PFSK-1 (cell line): Measurements from ENCODE around the gene RAPGEF5.

Experiments used
- FOXP2 ChIP-seq: optimal IDR thresholded peaks from 2 replicates; pipeline ENCODE3; 2011; ENCODE audit warnings: borderline replicate concordance, control low read depth, inconsistent platforms; ENCODE audit not compliant: insufficient read depth; ENCODE audit errors: extremely low read length, extremely low read depth
- POLR2AphosphoS5 ChIP-seq: IDR thresholded peaks from 2 replicates; pipeline ENCODE4 v1.6.1; 2012; ENCODE audit warnings: low read depth, mild to moderate bottlenecking, control low read depth, low read length, moderate library complexity
- SIN3A ChIP-seq: IDR thresholded peaks from 2 replicates; pipeline ENCODE4 v1.6.1; 2012; ENCODE audit warnings: mild to moderate bottlenecking, low read length, moderate library complexity, borderline replicate concordance; ENCODE audit not compliant: insufficient read depth
- TAF1 ChIP-seq: IDR thresholded peaks from 2 replicates; pipeline ENCODE4 v1.6.1; 2012; ENCODE audit warnings: low read length, control low read depth, borderline replicate concordance; ENCODE audit not compliant: insufficient read depth
- TF ChIP-seq, protein P1 (sequence below), 2 experiments: IDR thresholded peaks; 2 replicates each; pipeline versions ENCODE4 v1.6.1 to v1.8.0; 2011 to 2012; ENCODE audit warnings: low read depth in 2 of 2, low read length in 2 of 2, control low read depth in 1 of 2, inconsistent platforms in 1 of 2, mild to moderate bottlenecking in 1 of 2, moderate library complexity in 1 of 2; ENCODE audit not compliant: insufficient read depth in 1 of 2

Gene RAPGEF5

DNA sequence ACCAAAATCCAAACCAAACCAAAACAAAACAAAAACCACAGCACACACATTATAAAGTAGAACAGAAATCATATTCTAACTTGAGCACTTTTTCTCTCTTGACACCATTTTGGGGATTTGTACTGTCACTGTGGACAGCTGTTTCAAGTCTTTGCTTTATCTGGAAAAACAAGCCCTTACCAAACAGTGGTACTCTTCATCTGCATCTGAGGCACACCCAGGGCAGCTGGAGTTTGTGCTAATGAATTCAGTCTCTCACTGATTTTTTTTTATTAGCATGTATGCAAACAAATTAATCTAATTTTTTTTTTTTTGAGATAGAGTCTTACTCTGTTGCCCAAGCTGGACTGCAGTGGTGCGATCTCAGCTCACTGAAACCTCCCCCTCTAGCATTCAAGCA is 171.4 kb downstream of the RAPGEF5 start:
- no peak for TF ChIP-seq TAF1
- TF ChIP-seq, protein P1, sequence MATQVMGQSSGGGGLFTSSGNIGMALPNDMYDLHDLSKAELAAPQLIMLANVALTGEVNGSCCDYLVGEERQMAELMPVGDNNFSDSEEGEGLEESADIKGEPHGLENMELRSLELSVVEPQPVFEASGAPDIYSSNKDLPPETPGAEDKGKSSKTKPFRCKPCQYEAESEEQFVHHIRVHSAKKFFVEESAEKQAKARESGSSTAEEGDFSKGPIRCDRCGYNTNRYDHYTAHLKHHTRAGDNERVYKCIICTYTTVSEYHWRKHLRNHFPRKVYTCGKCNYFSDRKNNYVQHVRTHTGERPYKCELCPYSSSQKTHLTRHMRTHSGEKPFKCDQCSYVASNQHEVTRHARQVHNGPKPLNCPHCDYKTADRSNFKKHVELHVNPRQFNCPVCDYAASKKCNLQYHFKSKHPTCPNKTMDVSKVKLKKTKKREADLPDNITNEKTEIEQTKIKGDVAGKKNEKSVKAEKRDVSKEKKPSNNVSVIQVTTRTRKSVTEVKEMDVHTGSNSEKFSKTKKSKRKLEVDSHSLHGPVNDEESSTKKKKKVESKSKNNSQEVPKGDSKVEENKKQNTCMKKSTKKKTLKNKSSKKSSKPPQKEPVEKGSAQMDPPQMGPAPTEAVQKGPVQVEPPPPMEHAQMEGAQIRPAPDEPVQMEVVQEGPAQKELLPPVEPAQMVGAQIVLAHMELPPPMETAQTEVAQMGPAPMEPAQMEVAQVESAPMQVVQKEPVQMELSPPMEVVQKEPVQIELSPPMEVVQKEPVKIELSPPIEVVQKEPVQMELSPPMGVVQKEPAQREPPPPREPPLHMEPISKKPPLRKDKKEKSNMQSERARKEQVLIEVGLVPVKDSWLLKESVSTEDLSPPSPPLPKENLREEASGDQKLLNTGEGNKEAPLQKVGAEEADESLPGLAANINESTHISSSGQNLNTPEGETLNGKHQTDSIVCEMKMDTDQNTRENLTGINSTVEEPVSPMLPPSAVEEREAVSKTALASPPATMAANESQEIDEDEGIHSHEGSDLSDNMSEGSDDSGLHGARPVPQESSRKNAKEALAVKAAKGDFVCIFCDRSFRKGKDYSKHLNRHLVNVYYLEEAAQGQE (IDR thresholded peaks at IDR 0.05; ENCODE audit: insufficient read depth in 1 of 2, low read depth in 2 of 2, low read length in 2 of 2) = no peak
- TF ChIP-seq FOXP2 = no peak
- TF ChIP-seq POLR2AphosphoS5 = no peak
- no peak for TF ChIP-seq SIN3A

DNA sequence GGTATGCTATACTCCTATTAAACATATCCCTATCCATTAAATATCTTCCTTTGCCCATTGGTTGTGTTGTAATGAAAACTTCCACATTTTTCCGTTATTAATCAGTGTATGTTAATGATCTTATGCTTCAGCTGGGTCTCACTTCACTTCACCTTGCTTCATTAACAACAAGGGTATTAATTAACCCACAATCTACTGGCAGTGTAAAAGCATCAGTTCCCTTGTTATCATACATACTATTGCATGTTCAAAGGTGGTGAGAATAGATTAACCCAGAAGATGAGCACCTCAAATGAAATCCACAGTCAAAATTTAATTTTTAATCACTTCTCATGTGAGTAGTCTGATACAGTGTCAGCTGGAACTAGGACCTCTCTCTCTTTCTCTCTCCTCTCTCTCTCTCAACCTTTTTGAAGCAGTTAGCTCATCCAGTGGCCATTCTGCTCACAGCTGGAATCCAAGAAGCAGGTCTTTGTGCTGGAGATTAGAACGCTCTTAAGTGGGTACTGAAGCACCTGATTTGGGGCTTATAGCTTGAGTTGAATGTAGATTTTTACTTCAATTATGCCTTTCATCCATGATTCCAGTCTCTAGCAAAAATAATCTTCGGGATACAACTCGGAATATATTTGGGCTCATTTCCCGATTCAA is 172.3 kb downstream of the RAPGEF5 start:
- TF ChIP-seq, protein P1 (IDR thresholded peaks at IDR 0.05; ENCODE audit: insufficient read depth in 1 of 2, low read depth in 2 of 2, low read length in 2 of 2) = no peak
- no peak for TF ChIP-seq SIN3A
- TF ChIP-seq FOXP2 = no peak
- TF ChIP-seq POLR2AphosphoS5 = no peak
- no peak for TF ChIP-seq TAF1

GRCh38 chr7:22183522-22184280 is 173.3 kb downstream of the RAPGEF5 start:
- no peak for TF ChIP-seq SIN3A
- TF ChIP-seq TAF1 = no peak

DNA sequence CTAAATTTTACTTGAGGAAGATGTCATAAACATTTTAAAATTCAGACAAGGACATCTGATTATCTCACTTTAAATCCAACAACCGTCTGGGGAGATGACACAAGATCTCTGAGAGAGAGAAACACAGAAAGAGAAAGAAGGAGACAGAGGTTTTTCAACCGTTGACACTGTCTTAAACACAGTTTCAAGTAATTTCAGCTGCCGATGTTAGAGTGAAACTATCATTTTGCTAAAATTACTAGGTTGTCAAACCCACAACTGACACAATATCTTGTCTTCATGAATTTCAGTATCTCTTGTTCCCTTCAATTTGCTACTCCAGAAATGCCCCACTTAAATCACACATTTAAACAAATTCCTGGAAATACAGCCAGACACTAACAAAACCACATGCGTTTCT is 174.8 kb downstream of the RAPGEF5 start:
- TF ChIP-seq, protein P1 (IDR thresholded peaks at IDR 0.05; ENCODE audit: insufficient read depth in 1 of 2, low read depth in 2 of 2, low read length in 2 of 2) = no peak
- TF ChIP-seq POLR2AphosphoS5 (no peak), SIN3A (no peak), TAF1 (no peak), FOXP2 (no peak)

DNA sequence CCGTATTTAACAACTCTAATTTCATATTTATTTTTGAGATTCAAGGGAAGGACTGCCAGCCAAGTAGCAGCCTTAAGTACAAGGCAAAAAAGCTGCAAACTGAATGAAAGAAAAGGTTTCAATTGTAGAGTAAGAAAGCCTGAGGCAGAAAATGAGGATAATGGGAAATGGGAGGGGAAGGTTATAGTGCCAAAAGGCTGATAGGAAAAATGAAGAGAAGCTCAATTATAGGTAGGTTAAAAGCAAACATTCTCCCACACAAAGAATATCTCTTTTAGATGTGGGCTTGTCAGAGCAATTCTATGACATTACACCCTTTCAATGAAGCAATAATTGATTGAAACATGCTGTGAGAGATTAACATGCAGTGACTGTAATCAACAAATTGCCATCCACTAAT is 175.3 kb downstream of the RAPGEF5 start:
- no peak for TF ChIP-seq FOXP2
- TF ChIP-seq TAF1 = no peak
- TF ChIP-seq POLR2AphosphoS5 = no peak
- TF ChIP-seq SIN3A = no peak
- TF ChIP-seq, protein P1 (IDR thresholded peaks at IDR 0.05; ENCODE audit: insufficient read depth in 1 of 2, low read depth in 2 of 2, low read length in 2 of 2) = no peak
